GM23338 (cell line): ENCODE data around the gene DCAKD. TPM values are rescaled to one million over a fixed set of nuclear protein-coding genes. Genes with fewer than 3 reads are reported as not detected.

Experiments
- ATAC-seq: fragments of 200-7000 bp; cut with Tn5 transposase; 3 replicates; pipeline ENCODE4 v1.9.1; 2020
- DNase-seq: peaks from one replicate; pipeline ENCODE4 v3.0.0-alpha.2; 2015; ENCODE audit warnings: low spot score
- H2AFZ ChIP-seq: fragments of 200-600 bp; sonication (generic); 2 replicates; pipeline ENCODE4 v1.8.0; 2016; ENCODE audit warnings: antibody characterized with exemption, mild to moderate bottlenecking, moderate library complexity
- H3F3A ChIP-seq: fragments of 200-600 bp; sonication (generic); replicated peaks from 2 replicates; pipeline ENCODE4 v1.8.0; 2017; ENCODE audit warnings: antibody characterized with exemption, mixed run types, low read depth
- H3K27ac ChIP-seq: fragments of 200-600 bp; sonication (generic); 2 replicates; pipeline ENCODE4 v1.6.1; 2016; ENCODE audit warnings: low read depth
- H3K27me3 ChIP-seq: fragments of 200-600 bp; sonication (generic); 2 replicates; pipeline ENCODE4 v1.8.0; 2016; ENCODE audit warnings: mild to moderate bottlenecking, mixed run types, moderate library complexity; ENCODE audit not compliant: insufficient read depth
- H3K36me3 ChIP-seq: fragments of 200-600 bp; sonication (generic); 2 replicates; pipeline ENCODE4 v1.8.0; 2016; ENCODE audit warnings: mild to moderate bottlenecking; ENCODE audit not compliant: insufficient read depth
- H3K4me1 ChIP-seq: fragments of 200-600 bp; sonication (generic); 2 replicates; pipeline ENCODE4 v1.8.0; 2016; ENCODE audit warnings: mild to moderate bottlenecking, moderate library complexity; ENCODE audit not compliant: insufficient read depth
- H3K4me2 ChIP-seq: fragments of 200-600 bp; sonication (generic); 2 replicates; pipeline ENCODE4 v1.7.1; 2017; ENCODE audit warnings: mixed run types
- H3K4me3 ChIP-seq: fragments of 200-600 bp; sonication (generic); 2 replicates; pipeline ENCODE4 v1.6.1; 2016; ENCODE audit warnings: mixed run types
- H3K79me2 ChIP-seq: fragments of 200-600 bp; sonication (generic); replicated peaks from 2 replicates; pipeline ENCODE4 v1.8.0; 2017; ENCODE audit warnings: mild to moderate bottlenecking; ENCODE audit not compliant: insufficient read depth
- H3K9me2 ChIP-seq: fragments of 200-600 bp; sonication (generic); 2 replicates; pipeline ENCODE4 v1.8.0; 2017; ENCODE audit not compliant: insufficient read depth
- H4K20me1 ChIP-seq: fragments of 200-600 bp; sonication (generic); replicated peaks from 2 replicates; pipeline ENCODE4 v1.8.0; 2017; ENCODE audit warnings: mild to moderate bottlenecking; ENCODE audit not compliant: insufficient read depth
- H3K27ac Mint-ChIP-seq: 2 replicates; pipeline ENCODE4 v1.8.0; 2020; ENCODE audit warnings: inconsistent platforms, mild to moderate bottlenecking, moderate library complexity, mixed read lengths
- H3K27me3 Mint-ChIP-seq: 3 replicates; pipeline ENCODE4 v1.8.0; 2022; ENCODE audit warnings: low read depth, mild to moderate bottlenecking, moderate library complexity, mixed read lengths, inconsistent platforms; ENCODE audit not compliant: insufficient read depth, poor library complexity
- H3K36me3 Mint-ChIP-seq: 3 replicates; pipeline ENCODE4 v1.8.0; 2021; ENCODE audit warnings: low read depth, mild to moderate bottlenecking, inconsistent platforms, moderate library complexity, mixed read lengths
- H3K4me1 Mint-ChIP-seq: 3 replicates; pipeline ENCODE4 v1.8.0; 2020; ENCODE audit warnings: mild to moderate bottlenecking, inconsistent platforms, mixed read lengths
- H3K4me3 Mint-ChIP-seq: 3 replicates; pipeline ENCODE4 v1.8.0; 2021; ENCODE audit warnings: moderate library complexity, mild to moderate bottlenecking, inconsistent platforms, mixed read lengths
- H3K9me3 Mint-ChIP-seq: 3 replicates; pipeline ENCODE4 v1.8.0; 2020; ENCODE audit warnings: moderate library complexity, mild to moderate bottlenecking, inconsistent platforms, mixed read lengths
- EZH2 ChIP-seq: fragments of 200-600 bp; sonication (generic); IDR thresholded peaks from one replicate; pipeline ENCODE4 v1.8.0; 2017; ENCODE audit warnings: antibody characterized with exemption, mild to moderate bottlenecking, low read depth; ENCODE audit not compliant: unreplicated experiment
- EZH2phosphoT487 ChIP-seq: fragments of 200-600 bp; sonication (generic); IDR thresholded peaks from one replicate; pipeline ENCODE4 v1.8.1; 2018; ENCODE audit warnings: antibody characterized with exemption; ENCODE audit not compliant: unreplicated experiment
- JUNB ChIP-seq: IDR thresholded peaks from one replicate; pipeline ENCODE4 v1.6.1; 2016; ENCODE audit warnings: antibody characterized with exemption; ENCODE audit not compliant: unreplicated experiment
- NANOG ChIP-seq: IDR thresholded peaks from 2 replicates; pipeline ENCODE4 v1.6.1; 2016; ENCODE audit warnings: antibody characterized with exemption, borderline replicate concordance
- STAT1 ChIP-seq: IDR thresholded peaks from one replicate; pipeline ENCODE4 v1.6.1; 2016; ENCODE audit warnings: antibody characterized with exemption; ENCODE audit not compliant: unreplicated experiment
- ZNF114 ChIP-seq: fragments of 250-450 bp; sonication (Bioruptor Pico); IDR thresholded peaks from 2 replicates; pipeline ENCODE4 v1.5.0; 2020; ENCODE audit warnings: mild to moderate bottlenecking, moderate library complexity
- polyA plus RNA-seq: library from polyadenylated mRNA; unstranded; fragments of >200 nt; fragmentation: Nextera tagmentation; extraction: Ambion mirVana; gene quantifications from 2 replicates; pipeline ENCODE4 v1.2.1, GENCODE V29; 2016
- total RNA-seq: library from RNA; depleted of rRNA; stranded (reverse); fragments of >200 nt; shearing (Covaris generic); gene quantifications from 2 replicates; pipeline ENCODE4 v1.2.3, GENCODE V29; 2014
- TF ChIP-seq, protein P1 (sequence below): IDR thresholded peaks from 2 replicates; pipeline ENCODE4 v1.6.1; 2016; ENCODE audit warnings: antibody characterized with exemption
- TF ChIP-seq, protein P2 (sequence below): IDR thresholded peaks from one replicate; pipeline ENCODE4 v1.6.1; 2018; ENCODE audit warnings: antibody characterized with exemption; ENCODE audit not compliant: unreplicated experiment
- TF ChIP-seq, protein P3 (sequence below), 2 experiments: fragments of 200-600 bp in 1 of 2; sonication (generic) in 1 of 2; conservative IDR thresholded peaks; 2 replicates each; pipeline versions ENCODE4 v1.5.1 to v1.6.1; 2016 to 2017; ENCODE audit warnings: antibody characterized with exemption in 2 of 2, low read depth in 2 of 2, mild to moderate bottlenecking in 2 of 2, moderate library complexity in 1 of 2
- TF ChIP-seq, protein P4 (sequence below): fragments of 250-450 bp; sonication (Bioruptor Pico); IDR thresholded peaks from 2 replicates; pipeline ENCODE4 v1.5.0; 2020; ENCODE audit warnings: mild to moderate bottlenecking, moderate library complexity

The DCAKD gene
- total and polyA plus RNA-seq, 2 experiments from 2014 or later: 23.7 to 57.2 TPM

DNA sequence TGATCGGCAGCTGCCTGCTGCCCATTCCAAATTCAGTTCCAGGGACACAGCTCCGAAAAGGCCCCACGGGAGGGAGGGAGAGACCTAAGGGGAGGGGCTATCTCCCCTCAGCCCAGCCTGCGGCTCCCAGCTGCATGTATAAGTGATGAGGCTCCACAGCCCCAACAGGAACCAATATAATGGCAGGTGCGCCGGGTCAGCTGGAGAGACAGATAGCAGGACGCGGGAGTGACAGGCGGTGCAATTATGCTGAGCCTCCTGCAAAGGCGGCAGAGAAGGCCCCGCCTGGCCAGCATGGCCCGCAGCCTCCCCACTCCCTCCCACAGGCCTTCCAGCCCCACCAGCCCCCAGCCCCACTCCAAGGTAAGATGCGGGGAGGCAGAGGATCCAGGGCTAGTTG lies 75.2 kb downstream of the DCAKD start:
- no peak overlapping the region for H3K27ac Mint-ChIP-seq
- Histone ChIP-seq H2AFZ (no peak overlapping the region), H3K79me2 (no peaks in the 10 kb centered on the region), H3K4me1 (peaks cover 26% of the 10 kb centered on the region), H3K4me2 (no peak overlapping the region), H3F3A (peaks cover 15% of the 10 kb centered on the region; the same call in 1 of the 2 replicates), H4K20me1 (no peaks in the 10 kb centered on the region), H3K36me3 (no peaks in the 10 kb centered on the region), H3K9me2 (no peaks in the 10 kb centered on the region), H3K27me3 (peaks cover 5% of the 10 kb centered on the region), H3K4me3 (no peak overlapping the region), H3K27ac (no peak overlapping the region)
- no peaks in the 10 kb centered on the region; the same call in 2 of the 3 replicates for H3K9me3 Mint-ChIP-seq
- peaks cover 42% of the 10 kb centered on the region for H3K4me1 Mint-ChIP-seq
- TF ChIP-seq, protein P1, sequence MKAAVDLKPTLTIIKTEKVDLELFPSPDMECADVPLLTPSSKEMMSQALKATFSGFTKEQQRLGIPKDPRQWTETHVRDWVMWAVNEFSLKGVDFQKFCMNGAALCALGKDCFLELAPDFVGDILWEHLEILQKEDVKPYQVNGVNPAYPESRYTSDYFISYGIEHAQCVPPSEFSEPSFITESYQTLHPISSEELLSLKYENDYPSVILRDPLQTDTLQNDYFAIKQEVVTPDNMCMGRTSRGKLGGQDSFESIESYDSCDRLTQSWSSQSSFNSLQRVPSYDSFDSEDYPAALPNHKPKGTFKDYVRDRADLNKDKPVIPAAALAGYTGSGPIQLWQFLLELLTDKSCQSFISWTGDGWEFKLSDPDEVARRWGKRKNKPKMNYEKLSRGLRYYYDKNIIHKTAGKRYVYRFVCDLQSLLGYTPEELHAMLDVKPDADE: no peak
- TF ChIP-seq EZH2phosphoT487 (no peak), JUNB (no peak), NANOG (no peak), ZNF114 (CRISPR knock-in tag) (no peak), EZH2 (no peak), STAT1 (no peak)
- TF ChIP-seq, protein P2, sequence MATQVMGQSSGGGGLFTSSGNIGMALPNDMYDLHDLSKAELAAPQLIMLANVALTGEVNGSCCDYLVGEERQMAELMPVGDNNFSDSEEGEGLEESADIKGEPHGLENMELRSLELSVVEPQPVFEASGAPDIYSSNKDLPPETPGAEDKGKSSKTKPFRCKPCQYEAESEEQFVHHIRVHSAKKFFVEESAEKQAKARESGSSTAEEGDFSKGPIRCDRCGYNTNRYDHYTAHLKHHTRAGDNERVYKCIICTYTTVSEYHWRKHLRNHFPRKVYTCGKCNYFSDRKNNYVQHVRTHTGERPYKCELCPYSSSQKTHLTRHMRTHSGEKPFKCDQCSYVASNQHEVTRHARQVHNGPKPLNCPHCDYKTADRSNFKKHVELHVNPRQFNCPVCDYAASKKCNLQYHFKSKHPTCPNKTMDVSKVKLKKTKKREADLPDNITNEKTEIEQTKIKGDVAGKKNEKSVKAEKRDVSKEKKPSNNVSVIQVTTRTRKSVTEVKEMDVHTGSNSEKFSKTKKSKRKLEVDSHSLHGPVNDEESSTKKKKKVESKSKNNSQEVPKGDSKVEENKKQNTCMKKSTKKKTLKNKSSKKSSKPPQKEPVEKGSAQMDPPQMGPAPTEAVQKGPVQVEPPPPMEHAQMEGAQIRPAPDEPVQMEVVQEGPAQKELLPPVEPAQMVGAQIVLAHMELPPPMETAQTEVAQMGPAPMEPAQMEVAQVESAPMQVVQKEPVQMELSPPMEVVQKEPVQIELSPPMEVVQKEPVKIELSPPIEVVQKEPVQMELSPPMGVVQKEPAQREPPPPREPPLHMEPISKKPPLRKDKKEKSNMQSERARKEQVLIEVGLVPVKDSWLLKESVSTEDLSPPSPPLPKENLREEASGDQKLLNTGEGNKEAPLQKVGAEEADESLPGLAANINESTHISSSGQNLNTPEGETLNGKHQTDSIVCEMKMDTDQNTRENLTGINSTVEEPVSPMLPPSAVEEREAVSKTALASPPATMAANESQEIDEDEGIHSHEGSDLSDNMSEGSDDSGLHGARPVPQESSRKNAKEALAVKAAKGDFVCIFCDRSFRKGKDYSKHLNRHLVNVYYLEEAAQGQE: no peak
- TF ChIP-seq, protein P3, sequence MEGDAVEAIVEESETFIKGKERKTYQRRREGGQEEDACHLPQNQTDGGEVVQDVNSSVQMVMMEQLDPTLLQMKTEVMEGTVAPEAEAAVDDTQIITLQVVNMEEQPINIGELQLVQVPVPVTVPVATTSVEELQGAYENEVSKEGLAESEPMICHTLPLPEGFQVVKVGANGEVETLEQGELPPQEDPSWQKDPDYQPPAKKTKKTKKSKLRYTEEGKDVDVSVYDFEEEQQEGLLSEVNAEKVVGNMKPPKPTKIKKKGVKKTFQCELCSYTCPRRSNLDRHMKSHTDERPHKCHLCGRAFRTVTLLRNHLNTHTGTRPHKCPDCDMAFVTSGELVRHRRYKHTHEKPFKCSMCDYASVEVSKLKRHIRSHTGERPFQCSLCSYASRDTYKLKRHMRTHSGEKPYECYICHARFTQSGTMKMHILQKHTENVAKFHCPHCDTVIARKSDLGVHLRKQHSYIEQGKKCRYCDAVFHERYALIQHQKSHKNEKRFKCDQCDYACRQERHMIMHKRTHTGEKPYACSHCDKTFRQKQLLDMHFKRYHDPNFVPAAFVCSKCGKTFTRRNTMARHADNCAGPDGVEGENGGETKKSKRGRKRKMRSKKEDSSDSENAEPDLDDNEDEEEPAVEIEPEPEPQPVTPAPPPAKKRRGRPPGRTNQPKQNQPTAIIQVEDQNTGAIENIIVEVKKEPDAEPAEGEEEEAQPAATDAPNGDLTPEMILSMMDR (conservative IDR thresholded peaks at IDR 0.05; ENCODE audit: low read depth in 2 of 2): no peak
- TF ChIP-seq, protein P4, sequence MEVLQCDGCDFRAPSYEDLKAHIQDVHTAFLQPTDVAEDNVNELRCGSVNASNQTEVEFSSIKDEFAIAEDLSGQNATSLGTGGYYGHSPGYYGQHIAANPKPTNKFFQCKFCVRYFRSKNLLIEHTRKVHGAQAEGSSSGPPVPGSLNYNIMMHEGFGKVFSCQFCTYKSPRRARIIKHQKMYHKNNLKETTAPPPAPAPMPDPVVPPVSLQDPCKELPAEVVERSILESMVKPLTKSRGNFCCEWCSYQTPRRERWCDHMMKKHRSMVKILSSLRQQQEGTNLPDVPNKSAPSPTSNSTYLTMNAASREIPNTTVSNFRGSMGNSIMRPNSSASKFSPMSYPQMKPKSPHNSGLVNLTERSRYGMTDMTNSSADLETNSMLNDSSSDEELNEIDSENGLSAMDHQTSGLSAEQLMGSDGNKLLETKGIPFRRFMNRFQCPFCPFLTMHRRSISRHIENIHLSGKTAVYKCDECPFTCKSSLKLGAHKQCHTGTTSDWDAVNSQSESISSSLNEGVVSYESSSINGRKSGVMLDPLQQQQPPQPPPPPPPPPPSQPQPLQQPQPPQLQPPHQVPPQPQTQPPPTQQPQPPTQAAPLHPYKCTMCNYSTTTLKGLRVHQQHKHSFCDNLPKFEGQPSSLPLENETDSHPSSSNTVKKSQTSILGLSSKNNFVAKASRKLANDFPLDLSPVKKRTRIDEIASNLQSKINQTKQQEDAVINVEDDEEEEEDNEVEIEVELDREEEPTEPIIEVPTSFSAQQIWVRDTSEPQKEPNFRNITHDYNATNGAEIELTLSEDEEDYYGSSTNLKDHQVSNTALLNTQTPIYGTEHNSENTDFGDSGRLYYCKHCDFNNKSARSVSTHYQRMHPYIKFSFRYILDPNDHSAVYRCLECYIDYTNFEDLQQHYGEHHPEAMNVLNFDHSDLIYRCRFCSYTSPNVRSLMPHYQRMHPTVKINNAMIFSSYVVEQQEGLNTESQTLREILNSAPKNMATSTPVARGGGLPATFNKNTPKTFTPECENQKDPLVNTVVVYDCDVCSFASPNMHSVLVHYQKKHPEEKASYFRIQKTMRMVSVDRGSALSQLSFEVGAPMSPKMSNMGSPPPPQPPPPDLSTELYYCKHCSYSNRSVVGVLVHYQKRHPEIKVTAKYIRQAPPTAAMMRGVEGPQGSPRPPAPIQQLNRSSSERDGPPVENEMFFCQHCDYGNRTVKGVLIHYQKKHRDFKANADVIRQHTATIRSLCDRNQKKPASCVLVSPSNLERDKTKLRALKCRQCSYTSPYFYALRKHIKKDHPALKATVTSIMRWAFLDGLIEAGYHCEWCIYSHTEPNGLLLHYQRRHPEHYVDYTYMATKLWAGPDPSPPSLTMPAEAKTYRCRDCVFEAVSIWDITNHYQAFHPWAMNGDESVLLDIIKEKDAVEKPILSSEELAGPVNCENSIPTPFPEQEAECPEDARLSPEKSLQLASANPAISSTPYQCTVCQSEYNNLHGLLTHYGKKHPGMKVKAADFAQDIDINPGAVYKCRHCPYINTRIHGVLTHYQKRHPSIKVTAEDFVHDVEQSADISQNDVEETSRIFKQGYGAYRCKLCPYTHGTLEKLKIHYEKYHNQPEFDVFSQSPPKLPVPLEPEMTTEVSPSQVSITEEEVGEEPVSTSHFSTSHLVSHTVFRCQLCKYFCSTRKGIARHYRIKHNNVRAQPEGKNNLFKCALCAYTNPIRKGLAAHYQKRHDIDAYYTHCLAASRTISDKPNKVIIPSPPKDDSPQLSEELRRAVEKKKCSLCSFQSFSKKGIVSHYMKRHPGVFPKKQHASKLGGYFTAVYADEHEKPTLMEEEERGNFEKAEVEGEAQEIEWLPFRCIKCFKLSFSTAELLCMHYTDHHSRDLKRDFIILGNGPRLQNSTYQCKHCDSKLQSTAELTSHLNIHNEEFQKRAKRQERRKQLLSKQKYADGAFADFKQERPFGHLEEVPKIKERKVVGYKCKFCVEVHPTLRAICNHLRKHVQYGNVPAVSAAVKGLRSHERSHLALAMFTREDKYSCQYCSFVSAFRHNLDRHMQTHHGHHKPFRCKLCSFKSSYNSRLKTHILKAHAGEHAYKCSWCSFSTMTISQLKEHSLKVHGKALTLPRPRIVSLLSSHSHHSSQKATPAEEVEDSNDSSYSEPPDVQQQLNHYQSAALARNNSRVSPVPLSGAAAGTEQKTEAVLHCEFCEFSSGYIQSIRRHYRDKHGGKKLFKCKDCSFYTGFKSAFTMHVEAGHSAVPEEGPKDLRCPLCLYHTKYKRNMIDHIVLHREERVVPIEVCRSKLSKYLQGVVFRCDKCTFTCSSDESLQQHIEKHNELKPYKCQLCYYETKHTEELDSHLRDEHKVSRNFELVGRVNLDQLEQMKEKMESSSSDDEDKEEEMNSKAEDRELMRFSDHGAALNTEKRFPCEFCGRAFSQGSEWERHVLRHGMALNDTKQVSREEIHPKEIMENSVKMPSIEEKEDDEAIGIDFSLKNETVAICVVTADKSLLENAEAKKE (CRISPR knock-in tag): no peak
- H3K36me3 Mint-ChIP-seq: no peaks in the 10 kb centered on the region
- H3K27me3 Mint-ChIP-seq: peaks cover 8% of the 10 kb centered on the region
- ATAC-seq: no peak
- no peak overlapping the region for H3K4me3 Mint-ChIP-seq
- DNase-seq: no peak
